GM12873 (cell line): ENCODE results near the gene GATD1.

ENCODE experiments used
- TF ChIP-seq, protein P1 (sequence below): IDR thresholded peaks from 2 replicates; pipeline ENCODE4 v1.5.1; 2012; ENCODE audit warnings: low read depth, mild to moderate bottlenecking, moderate library complexity, low read length, control low read depth; ENCODE audit not compliant: insufficient read depth; ENCODE audit errors: missing control alignments

GATD1 gene

DNA sequence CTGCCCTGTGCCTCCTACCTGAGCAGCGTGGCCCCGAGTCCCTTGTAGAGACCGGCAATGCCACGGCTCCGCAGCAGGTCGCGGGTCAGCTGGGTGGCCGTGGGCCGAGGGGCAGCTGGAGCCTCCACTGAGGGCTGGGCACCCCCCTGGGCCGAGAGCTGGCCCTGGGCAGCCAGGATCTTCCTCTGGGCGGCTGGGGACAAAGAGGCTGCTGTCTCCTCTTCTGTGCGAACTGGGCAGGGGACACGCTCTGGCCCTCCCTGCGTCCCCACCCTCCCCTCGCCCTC, 15.2 kb upstream of the GATD1 start:
- TF ChIP-seq, protein P1, sequence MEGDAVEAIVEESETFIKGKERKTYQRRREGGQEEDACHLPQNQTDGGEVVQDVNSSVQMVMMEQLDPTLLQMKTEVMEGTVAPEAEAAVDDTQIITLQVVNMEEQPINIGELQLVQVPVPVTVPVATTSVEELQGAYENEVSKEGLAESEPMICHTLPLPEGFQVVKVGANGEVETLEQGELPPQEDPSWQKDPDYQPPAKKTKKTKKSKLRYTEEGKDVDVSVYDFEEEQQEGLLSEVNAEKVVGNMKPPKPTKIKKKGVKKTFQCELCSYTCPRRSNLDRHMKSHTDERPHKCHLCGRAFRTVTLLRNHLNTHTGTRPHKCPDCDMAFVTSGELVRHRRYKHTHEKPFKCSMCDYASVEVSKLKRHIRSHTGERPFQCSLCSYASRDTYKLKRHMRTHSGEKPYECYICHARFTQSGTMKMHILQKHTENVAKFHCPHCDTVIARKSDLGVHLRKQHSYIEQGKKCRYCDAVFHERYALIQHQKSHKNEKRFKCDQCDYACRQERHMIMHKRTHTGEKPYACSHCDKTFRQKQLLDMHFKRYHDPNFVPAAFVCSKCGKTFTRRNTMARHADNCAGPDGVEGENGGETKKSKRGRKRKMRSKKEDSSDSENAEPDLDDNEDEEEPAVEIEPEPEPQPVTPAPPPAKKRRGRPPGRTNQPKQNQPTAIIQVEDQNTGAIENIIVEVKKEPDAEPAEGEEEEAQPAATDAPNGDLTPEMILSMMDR = no peak

DNA sequence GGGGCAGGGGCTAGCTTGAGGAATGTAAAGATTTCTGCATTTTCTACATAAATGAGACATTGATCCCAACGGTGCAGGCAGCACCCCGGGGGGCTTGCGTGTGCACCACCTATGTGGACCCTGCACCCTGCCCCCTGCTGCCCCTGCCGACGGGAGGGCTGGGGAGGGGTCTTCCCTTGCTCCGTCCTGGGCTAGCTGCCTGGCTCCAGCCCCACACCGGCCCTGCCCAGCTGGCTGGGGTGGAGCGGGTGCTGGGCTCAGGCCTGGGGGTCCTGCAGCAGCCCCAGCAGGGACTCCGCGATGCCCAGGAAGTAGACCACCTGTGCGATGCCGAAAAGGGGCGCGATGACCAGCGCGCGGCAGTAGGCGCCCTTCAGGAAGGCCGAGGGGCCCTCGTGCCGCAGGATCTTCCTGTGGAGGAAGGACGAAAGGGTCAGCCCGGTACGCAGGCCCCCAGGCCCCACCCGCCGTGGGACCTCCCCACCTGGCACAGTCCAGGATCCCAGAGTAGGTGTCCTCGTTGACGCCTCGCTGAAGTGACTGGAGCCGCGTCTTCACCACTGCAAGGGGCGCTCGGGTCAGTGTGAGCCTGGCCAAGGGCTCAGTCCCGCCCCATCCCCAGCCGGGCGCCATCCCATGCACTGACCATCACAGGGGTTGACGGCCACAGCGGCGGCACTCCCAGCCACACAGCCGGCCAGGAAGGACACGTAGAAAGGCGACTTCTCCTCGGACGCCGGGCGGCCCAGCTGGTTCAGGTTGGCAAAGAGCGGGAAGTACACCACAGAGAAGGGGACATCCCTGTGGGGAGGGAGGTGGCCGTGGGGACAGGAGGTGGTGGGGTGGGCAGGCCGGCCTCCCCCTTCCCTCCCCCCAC, 14.6 kb upstream of the GATD1 start:
- TF ChIP-seq, protein P1 = no peak

DNA sequence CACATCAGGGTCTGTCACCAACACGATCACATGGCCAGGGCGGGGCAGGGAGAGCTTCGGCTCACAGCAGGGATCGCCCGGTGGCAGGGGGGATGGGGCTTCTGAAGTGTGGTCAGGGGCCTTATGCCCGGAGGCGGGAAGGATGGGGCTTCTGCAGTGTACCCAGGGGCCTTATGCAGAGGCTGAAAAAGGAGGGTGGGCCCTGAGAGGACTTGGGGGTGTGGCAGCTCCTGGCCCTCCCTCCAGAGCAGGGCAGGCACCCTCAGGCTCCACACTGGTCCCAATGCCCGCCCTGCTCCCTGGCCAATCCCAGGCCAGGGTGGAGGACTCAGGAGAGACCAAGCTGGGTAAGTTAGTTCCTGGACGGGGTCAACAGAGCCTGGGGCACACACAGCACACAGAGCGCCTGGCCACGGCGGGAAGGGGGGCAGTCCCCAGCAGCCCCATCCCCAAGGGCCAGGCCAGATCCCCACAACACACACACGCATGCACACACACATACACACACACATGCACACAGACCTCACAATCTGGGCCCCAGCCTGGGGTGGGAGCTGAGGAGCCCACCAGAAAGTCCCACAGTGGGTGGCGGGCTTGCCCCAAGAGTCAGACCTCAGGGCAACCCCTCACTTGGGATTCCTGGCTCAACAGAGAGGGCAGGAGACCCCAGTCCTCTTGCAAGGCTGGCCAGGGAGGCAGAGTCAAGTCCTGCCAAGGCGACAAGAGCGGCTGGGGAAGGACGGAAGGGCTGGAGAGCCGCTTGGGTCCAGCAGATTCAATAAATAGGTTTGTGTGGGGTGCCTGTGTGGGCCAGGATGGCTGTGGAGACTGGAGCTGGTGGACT, 13.7 kb upstream of the GATD1 start:
- TF ChIP-seq, protein P1 = no peak

DNA sequence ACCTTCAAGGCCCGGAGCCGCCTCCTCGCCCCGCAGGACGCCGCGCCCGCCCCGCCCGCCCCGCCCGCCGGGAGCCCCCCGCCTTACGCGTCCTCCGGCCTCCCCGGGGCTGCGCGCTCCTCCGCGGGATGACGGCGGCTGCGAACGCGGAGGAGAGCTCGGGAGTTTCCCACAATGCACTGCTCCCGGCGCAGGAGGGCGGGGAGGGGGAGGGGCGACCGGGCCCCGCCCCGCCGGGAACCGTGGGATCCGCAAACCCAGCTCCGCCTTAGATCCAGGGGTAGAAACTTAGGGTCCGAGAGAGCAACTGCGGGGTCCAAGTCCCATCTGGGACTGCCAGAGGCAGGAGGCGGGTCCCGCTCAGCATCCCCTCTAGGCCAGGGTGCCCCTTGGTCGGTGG, 12.7 kb upstream of the GATD1 start, which contains the start of gene CEND1:
CEND1 (minus strand) TSS at position 148 of the 400 bp plus-strand sequence. CDS start 1,514 bp downstream, outside the sequence.
- TF ChIP-seq, protein P1 = no peak

DNA sequence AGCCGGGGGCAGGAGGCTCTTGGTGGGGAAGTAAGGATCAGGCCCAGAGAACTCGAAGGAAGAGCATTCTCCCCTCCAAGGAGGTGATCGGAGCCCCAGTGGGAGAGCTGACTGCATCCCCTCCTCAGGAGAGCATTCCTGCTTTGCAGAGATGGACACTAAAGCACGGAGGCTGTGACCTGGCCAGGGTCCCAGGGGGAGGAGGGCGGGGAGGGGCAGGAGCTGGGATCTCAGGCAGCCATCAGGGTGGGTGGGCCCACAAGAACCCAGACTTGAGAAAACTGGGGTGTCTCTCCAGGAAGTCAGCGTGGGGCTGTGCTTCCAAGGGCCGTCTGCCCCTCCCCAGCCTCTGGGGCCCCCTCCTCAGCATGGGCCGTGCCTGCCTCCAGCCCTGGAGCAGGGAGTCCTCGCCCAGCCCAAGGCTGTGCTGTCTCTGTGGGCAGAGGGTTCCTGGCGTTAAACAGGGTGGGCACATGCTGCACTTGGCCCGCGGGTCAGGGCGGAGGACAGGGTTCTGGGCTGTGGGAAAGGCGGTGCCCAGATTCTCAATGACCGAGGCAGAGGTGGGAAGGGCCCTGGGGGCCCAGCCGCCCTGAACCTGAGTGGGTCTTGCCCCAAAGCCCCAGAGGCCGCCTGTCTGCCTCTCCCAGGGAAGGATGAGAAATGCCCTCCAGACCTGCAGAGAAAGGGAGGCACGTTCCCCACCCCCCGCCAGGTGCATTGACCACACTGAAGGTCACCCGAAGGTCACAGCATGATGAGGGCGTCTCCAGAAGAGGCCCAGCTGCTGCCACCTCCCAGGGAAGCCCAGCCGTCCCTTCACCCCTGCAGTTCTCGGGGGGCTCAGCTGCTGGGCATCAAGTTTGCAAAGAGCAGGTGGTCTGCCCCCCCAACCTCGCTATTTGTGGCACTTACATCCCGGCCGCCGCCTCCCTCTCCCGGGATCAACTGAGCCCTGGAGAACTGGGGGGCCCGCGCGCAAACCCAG, 12.0 kb upstream of the GATD1 start:
- TF ChIP-seq, protein P1 = no peak

DNA sequence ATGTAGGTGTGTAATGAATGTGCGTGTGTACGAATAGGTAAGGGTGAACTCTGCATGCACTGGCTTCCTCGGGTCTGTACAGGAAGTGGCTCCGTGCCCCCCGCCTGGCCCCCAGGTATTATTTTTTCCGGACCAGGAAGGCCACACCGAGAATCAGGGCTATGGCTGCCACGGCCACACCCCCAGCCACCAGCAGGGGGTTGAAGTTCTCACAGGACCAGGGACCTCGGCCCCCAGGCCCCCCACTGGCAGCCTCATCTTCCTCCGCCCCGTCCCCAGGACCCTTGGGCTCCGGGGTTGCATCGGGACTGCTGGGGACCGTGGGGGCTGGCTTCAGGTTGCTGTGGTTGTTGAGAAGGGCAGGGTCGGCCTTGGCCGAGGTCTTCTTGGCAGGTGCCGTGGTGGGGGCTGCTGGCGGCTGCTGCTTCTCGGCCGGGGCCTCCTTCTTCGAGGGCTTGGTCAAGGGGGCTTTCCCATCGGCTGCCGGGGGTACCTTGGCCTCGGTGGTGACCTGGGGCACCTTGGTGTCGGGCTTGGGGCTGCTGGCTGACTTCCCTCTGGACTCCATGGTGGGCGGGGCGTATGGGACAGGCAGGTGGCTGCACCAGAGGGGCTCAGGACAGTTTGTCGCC, 10.8 kb upstream of the GATD1 start:
- TF ChIP-seq, protein P1 = peak; percentile 25
